Stimulated activated CD4-positive, alpha-beta T cell treated with anti-CD3 and anti-CD28 coated beads, Interleukin-12 subunit alpha, Interleukin-12 subunit beta, amount 100 ng/mL, for 24 hours (primary cell): ENCODE data around the gene PGM3.

Source experiments
- DNase-seq, 2 experiments: peaks; one replicate each; pipeline ENCODE4 v3.0.0-alpha.2; 2020; ENCODE audit warnings: low read depth in 2 of 2

Gene PGM3

GRCh38 chr6:83183082-83183828 lies 9.8 kb downstream of the PGM3 start:
- DNase-seq = no peak

- DNase-seq = no peak
These were observed 11.0 kb downstream of the PGM3 start for GRCh38 chr6:83182114-83182513.

- no peak for DNase-seq
These were observed 12.6 kb downstream of the PGM3 start for GRCh38 chr6:83180426-83180950.

- no peak for DNase-seq
These were observed 16.8 kb downstream of the PGM3 start for GRCh38 chr6:83176246-83176645.

- no peak for DNase-seq
These were observed 23.6 kb downstream of the PGM3 start for GRCh38 chr6:83169511-83169910.

- DNase-seq = no peak
These were observed 24.0 kb downstream of the PGM3 start for GRCh38 chr6:83169106-83169505.

- DNase-seq = no peak
These were observed 24.5 kb downstream of the PGM3 start for GRCh38 chr6:83168556-83168955.

GRCh38 chr6:83167726-83168278 lies 25.3 kb downstream of the PGM3 start:
- DNase-seq = no peak

- no peak for DNase-seq
These were observed 32.9 kb downstream of the PGM3 start for GRCh38 chr6:83160167-83160566.

GRCh38 chr6:83155794-83156193 lies 37.3 kb downstream of the PGM3 start:
- DNase-seq = no peak

GRCh38 chr6:83153883-83154521 lies 39.1 kb downstream of the PGM3 start:
- DNase-seq = no peak

GRCh38 chr6:83152913-83153312 lies 40.2 kb downstream of the PGM3 start:
- no peak for DNase-seq

- DNase-seq = no peak
These were observed 42.0 kb downstream of the PGM3 start for GRCh38 chr6:83151114-83151513.

- no peak for DNase-seq
These were observed 54.3 kb downstream of the PGM3 start for GRCh38 chr6:83138758-83139157.

GRCh38 chr6:83138118-83138722 lies 54.8 kb downstream of the PGM3 start:
- no peak for DNase-seq

- no peak for DNase-seq
These were observed 60.9 kb downstream of the PGM3 start for GRCh38 chr6:83132121-83132520.

GRCh38 chr6:83127976-83128375 lies 65.1 kb downstream of the PGM3 start:
- DNase-seq = no peak

GRCh38 chr6:83127258-83127657 lies 65.8 kb downstream of the PGM3 start:
- no peak for DNase-seq

- no peak for DNase-seq
These were observed 66.3 kb downstream of the PGM3 start for GRCh38 chr6:83126807-83127206.

- no peak for DNase-seq
These were observed 66.8 kb downstream of the PGM3 start for GRCh38 chr6:83126223-83126622.

GRCh38 chr6:83125425-83125824 lies 67.6 kb downstream of the PGM3 start:
- DNase-seq = no peak

GRCh38 chr6:83124553-83124952 lies 68.5 kb downstream of the PGM3 start:
- DNase-seq = no peak
